Measurements from ENCODE around the gene TBXA2R. TPM values are rescaled to one million over a fixed set of nuclear protein-coding genes. Genes with fewer than 3 reads are reported as not detected.

TBXA2R gene
- total RNA-seq, 1 donor: 1.4 TPM

GRCh38 chr19:3638208-3639193 is 31.8 kb upstream of the TBXA2R start:
- H3K79me2 ChIP-seq (ENCODE audit: insufficient read depth, low read length): no peaks in the 10 kb centered on the region
- no peak overlapping the region for H3K4me3 ChIP-seq (ENCODE audit: insufficient read depth, low read length)
- H3K36me3 ChIP-seq (ENCODE audit: insufficient read depth, low read length): peaks cover 10% of the 10 kb centered on the region
- H3K9me3 ChIP-seq (ENCODE audit: low read depth, low read length): no peaks in the 10 kb centered on the region
- no peak for DNase-seq (ENCODE audit: insufficient read length, low spot score, missing footprints)
- no peak overlapping the region for H3K4me2 ChIP-seq (ENCODE audit: insufficient read depth, low read length)
- no peaks in the 10 kb centered on the region for H3K4me1 ChIP-seq (ENCODE audit: insufficient read depth, low read length)
- no peak overlapping the region for H2AFZ ChIP-seq (ENCODE audit: low read length)
- no peak overlapping the region for H3K27ac ChIP-seq (ENCODE audit: low read depth, low read length)
- no peaks in the 10 kb centered on the region for H4K20me1 ChIP-seq (ENCODE audit: insufficient read depth, low read length)
- TF ChIP-seq, protein P1, sequence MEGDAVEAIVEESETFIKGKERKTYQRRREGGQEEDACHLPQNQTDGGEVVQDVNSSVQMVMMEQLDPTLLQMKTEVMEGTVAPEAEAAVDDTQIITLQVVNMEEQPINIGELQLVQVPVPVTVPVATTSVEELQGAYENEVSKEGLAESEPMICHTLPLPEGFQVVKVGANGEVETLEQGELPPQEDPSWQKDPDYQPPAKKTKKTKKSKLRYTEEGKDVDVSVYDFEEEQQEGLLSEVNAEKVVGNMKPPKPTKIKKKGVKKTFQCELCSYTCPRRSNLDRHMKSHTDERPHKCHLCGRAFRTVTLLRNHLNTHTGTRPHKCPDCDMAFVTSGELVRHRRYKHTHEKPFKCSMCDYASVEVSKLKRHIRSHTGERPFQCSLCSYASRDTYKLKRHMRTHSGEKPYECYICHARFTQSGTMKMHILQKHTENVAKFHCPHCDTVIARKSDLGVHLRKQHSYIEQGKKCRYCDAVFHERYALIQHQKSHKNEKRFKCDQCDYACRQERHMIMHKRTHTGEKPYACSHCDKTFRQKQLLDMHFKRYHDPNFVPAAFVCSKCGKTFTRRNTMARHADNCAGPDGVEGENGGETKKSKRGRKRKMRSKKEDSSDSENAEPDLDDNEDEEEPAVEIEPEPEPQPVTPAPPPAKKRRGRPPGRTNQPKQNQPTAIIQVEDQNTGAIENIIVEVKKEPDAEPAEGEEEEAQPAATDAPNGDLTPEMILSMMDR (IDR thresholded peaks at IDR 0.05; ENCODE audit: extremely low read depth, low read depth, low read length): no peak
- H3K27me3 ChIP-seq (ENCODE audit: insufficient read depth, low read length): no peaks in the 10 kb centered on the region

DNA sequence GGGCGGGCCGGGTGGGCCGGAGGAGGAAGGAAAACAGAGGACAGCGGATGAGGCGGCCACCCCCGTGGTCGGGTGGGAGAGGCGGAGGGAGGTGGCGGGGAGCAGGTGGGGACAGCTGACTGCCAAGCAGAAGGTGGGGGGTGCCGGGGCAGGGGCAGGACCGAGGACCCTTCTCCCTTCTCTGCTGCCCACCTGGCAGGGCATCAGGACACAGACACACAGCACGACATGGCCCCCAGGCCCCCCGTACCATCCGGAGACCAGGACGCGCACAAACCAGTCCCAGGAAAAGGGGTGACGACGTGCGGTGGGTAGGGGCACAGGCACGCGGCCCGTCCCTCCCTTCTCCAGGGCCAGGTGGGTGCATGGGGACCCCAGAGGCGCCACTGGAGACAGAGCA is 30.9 kb upstream of the TBXA2R start:
- no peak overlapping the region for H2AFZ ChIP-seq (ENCODE audit: low read length)
- TF ChIP-seq, protein P1 (IDR thresholded peaks at IDR 0.05; ENCODE audit: extremely low read depth, low read depth, low read length): no peak
- H3K36me3 ChIP-seq (ENCODE audit: insufficient read depth, low read length): peaks cover 10% of the 10 kb centered on the region
- no peak overlapping the region for H3K27ac ChIP-seq (ENCODE audit: low read depth, low read length)
- no peaks in the 10 kb centered on the region for H3K9me3 ChIP-seq (ENCODE audit: low read depth, low read length)
- no peaks in the 10 kb centered on the region for H3K79me2 ChIP-seq (ENCODE audit: insufficient read depth, low read length)
- no peak overlapping the region for H3K4me2 ChIP-seq (ENCODE audit: insufficient read depth, low read length)
- DNase-seq (ENCODE audit: insufficient read length, low spot score, missing footprints): no peak
- no peaks in the 10 kb centered on the region for H3K27me3 ChIP-seq (ENCODE audit: insufficient read depth, low read length)
- H3K4me3 ChIP-seq (ENCODE audit: insufficient read depth, low read length): no peak overlapping the region
- H3K4me1 ChIP-seq (ENCODE audit: insufficient read depth, low read length): no peaks in the 10 kb centered on the region
- H4K20me1 ChIP-seq (ENCODE audit: insufficient read depth, low read length): no peaks in the 10 kb centered on the region

GRCh38 chr19:3636962-3637361 is 30.3 kb upstream of the TBXA2R start:
- Histone ChIP-seq H3K36me3 (ENCODE audit: insufficient read depth, low read length) (peaks cover 10% of the 10 kb centered on the region), H3K9me3 (ENCODE audit: low read depth, low read length) (no peaks in the 10 kb centered on the region), H3K4me3 (ENCODE audit: insufficient read depth, low read length) (no peak overlapping the region), H2AFZ (ENCODE audit: low read length) (no peak overlapping the region), H3K27me3 (ENCODE audit: insufficient read depth, low read length) (no peaks in the 10 kb centered on the region), H3K4me2 (ENCODE audit: insufficient read depth, low read length) (no peak overlapping the region), H3K4me1 (ENCODE audit: insufficient read depth, low read length) (no peaks in the 10 kb centered on the region), H3K27ac (ENCODE audit: low read depth, low read length) (no peak overlapping the region), H3K79me2 (ENCODE audit: insufficient read depth, low read length) (no peaks in the 10 kb centered on the region), H4K20me1 (ENCODE audit: insufficient read depth, low read length) (no peaks in the 10 kb centered on the region)
- TF ChIP-seq, protein P1 (IDR thresholded peaks at IDR 0.05; ENCODE audit: extremely low read depth, low read depth, low read length): no peak
- no peak for DNase-seq (ENCODE audit: insufficient read length, low spot score, missing footprints)

DNA sequence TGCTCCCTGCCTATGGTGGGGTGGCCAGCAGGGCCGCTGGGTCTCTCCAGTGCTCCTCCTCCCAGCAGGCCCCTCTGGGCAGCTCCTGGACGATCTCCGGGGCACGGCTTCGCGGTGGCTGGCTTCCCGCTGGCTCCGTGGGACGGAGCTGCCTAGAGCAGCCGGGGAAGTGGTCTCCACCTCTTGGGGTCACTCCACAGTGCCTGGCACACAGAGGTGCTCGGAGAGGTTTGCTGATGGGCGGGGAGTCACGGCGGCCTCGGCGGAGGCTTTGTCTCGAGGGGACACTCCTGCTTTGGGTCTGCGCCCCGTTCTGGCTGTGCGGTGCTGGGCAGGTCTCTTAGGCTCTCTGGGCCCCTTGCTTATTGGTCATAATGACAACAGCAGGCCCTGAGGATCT is 29.8 kb upstream of the TBXA2R start:
- Histone ChIP-seq H2AFZ (ENCODE audit: low read length) (no peak overlapping the region), H3K27ac (ENCODE audit: low read depth, low read length) (no peak overlapping the region), H3K4me3 (ENCODE audit: insufficient read depth, low read length) (no peak overlapping the region), H3K4me1 (ENCODE audit: insufficient read depth, low read length) (no peaks in the 10 kb centered on the region), H3K36me3 (ENCODE audit: insufficient read depth, low read length) (peaks cover 10% of the 10 kb centered on the region), H3K27me3 (ENCODE audit: insufficient read depth, low read length) (no peaks in the 10 kb centered on the region), H4K20me1 (ENCODE audit: insufficient read depth, low read length) (no peaks in the 10 kb centered on the region), H3K9me3 (ENCODE audit: low read depth, low read length) (no peaks in the 10 kb centered on the region), H3K4me2 (ENCODE audit: insufficient read depth, low read length) (no peak overlapping the region), H3K79me2 (ENCODE audit: insufficient read depth, low read length) (no peaks in the 10 kb centered on the region)
- DNase-seq (ENCODE audit: insufficient read length, low spot score, missing footprints): no peak
- TF ChIP-seq, protein P1 (IDR thresholded peaks at IDR 0.05; ENCODE audit: extremely low read depth, low read depth, low read length): no peak
